ENCODE data around the gene NT5DC2.
A peak's percentile ranks its signal among the peaks of the same experiment; 100 is the strongest.

Gene NT5DC2

DNA sequence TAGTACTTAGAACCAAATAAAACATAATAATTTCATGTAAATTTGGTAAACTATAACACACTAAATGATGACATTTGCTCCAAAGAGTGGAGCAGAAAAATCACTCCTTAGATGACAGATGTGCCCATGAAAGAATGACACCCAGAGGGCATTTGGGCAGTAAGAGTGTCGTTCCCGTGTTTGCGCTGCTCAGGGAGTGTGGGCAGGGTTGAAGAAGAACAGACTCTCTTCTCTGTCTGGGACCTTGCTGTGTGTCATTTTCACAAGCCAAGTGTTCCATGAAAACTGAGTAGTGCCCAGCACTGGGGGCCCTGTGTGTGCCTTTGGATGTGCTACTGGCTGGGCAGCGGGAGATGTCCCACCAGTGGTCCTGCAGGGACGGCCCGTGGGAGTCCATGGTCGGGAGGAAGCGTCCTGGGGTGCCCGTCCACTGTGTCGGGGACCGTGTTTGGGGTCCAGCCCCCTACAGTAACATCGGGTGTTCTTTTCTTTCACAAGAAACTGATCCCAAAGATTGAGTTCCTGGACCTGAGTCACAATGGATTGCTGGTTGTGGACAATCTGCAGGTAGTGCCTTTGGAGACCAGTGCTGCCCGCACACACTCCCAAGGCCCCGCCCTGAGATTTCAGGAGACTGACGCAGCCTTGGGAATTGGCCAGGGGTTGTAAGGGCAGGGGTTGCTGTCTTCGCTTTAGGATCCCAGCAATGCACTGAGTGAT is 56.4 kb downstream of the NT5DC2 start:
- peak overlapping the region; percentile 85 for H3K27ac Mint-ChIP-seq
- H3K4me3 Mint-ChIP-seq = no peak overlapping the region
- H3K27me3 Mint-ChIP-seq = no peaks in the 10 kb centered on the region
- intact Hi-C loops (cut with micrococcal nuclease) = no loop called here
- H3K4me1 Mint-ChIP-seq (ENCODE audit: low read depth) = peaks cover 89% of the 10 kb centered on the region
- H3K36me3 Mint-ChIP-seq (ENCODE audit: low read depth) = peaks cover 90% of the 10 kb centered on the region
- no peaks in the 10 kb centered on the region for H3K9me3 Mint-ChIP-seq

Data from dendritic cell treated with granulocyte-macrophage colony-stimulating factor and Interleukin-4, amounts not matched to agents 40 ng/mL and 50 ng/mL, for 4 days (primary cell).